ENCODE measurements around the gene ZHX3. TPM values are rescaled to one million over a fixed set of nuclear protein-coding genes. Genes with fewer than 3 reads are reported as not detected.

The ZHX3 gene
- total RNA-seq, 1 experiment from 2014 or later = 22.7 TPM

GRCh38 chr20:41150664-41151063 lies 166.9 kb downstream of the ZHX3 start:
- no peak overlapping the region for H3K4me3 Mint-ChIP-seq (ENCODE audit: low read depth, unreplicated experiment)
- H3K27ac Mint-ChIP-seq (ENCODE audit: unreplicated experiment) = no peak overlapping the region
- DNase-seq = no peak
- no peaks in the 10 kb centered on the region for H3K36me3 Mint-ChIP-seq (ENCODE audit: insufficient read depth, unreplicated experiment)
- no peak for TF ChIP-seq CTCF (IDR thresholded peaks at IDR 0.05; ENCODE audit: unreplicated experiment)
- peaks cover 21% of the 10 kb centered on the region for H3K4me1 Mint-ChIP-seq (ENCODE audit: low read depth, unreplicated experiment)
- H3K27me3 Mint-ChIP-seq (ENCODE audit: unreplicated experiment) = no peaks in the 10 kb centered on the region
- intact Hi-C loops (cut with micrococcal nuclease; ENCODE audit: unreplicated experiment) = no loop called here
- CTCF ChIA-PET = interaction anchor here (0.8 to 1.0 kb wide), 2 partner anchors 14 to 190 kb away, joined by 3 read pairs; partner anchors contain the start of gene LPIN3
- H3K9me3 Mint-ChIP-seq (ENCODE audit: low read depth, unreplicated experiment) = peaks cover 5% of the 10 kb centered on the region
- no TSS peak for BruUV-seq (replicated peaks)

- H3K27ac Mint-ChIP-seq (ENCODE audit: unreplicated experiment) = no peak overlapping the region
- CTCF ChIA-PET = interaction anchor here (1.0 to 1.5 kb wide), 3 partner anchors 14 to 69 kb away, joined by 3 to 4 read pairs (median 3); no protein-coding TSS in a partner anchor
- no TSS peak for BruUV-seq (replicated peaks)
Observed at GRCh38 chr20:41148942-41149341, 168.6 kb downstream of the ZHX3 start.

GRCh38 chr20:41147767-41148191 lies 169.8 kb downstream of the ZHX3 start:
- no peak for TF ChIP-seq CTCF (IDR thresholded peaks at IDR 0.05; ENCODE audit: unreplicated experiment)
- no peak for DNase-seq
- CTCF ChIA-PET = no interaction called here
- Mint-ChIP-seq H3K36me3 (ENCODE audit: insufficient read depth, unreplicated experiment) (no peaks in the 10 kb centered on the region), H3K4me1 (ENCODE audit: low read depth, unreplicated experiment) (peaks cover 21% of the 10 kb centered on the region), H3K27ac (ENCODE audit: unreplicated experiment) (no peak overlapping the region), H3K4me3 (ENCODE audit: low read depth, unreplicated experiment) (no peak overlapping the region), H3K27me3 (ENCODE audit: unreplicated experiment) (no peaks in the 10 kb centered on the region), H3K9me3 (ENCODE audit: low read depth, unreplicated experiment) (peaks cover 5% of the 10 kb centered on the region)
- BruUV-seq (replicated peaks) = no TSS peak
- intact Hi-C loops (cut with micrococcal nuclease; ENCODE audit: unreplicated experiment) = no loop called here

More at GRCh38 chr20:41148942-41149341, 168.6 kb downstream of the ZHX3 start:
- Mint-ChIP-seq H3K27me3 (ENCODE audit: unreplicated experiment) (no peaks in the 10 kb centered on the region), H3K36me3 (ENCODE audit: insufficient read depth, unreplicated experiment) (no peaks in the 10 kb centered on the region), H3K4me1 (ENCODE audit: low read depth, unreplicated experiment) (peaks cover 21% of the 10 kb centered on the region), H3K9me3 (ENCODE audit: low read depth, unreplicated experiment) (peaks cover 5% of the 10 kb centered on the region), H3K4me3 (ENCODE audit: low read depth, unreplicated experiment) (no peak overlapping the region)
- no peak for DNase-seq
- intact Hi-C loops (cut with micrococcal nuclease; ENCODE audit: unreplicated experiment) = no loop called here
- no peak for TF ChIP-seq CTCF (IDR thresholded peaks at IDR 0.05; ENCODE audit: unreplicated experiment)

GRCh38 chr20:41145821-41146620 lies 171.5 kb downstream of the ZHX3 start:
- CTCF ChIA-PET = interaction anchor here (1.4 kb wide), 1 partner anchor 194 kb away, joined by 4 read pairs; the partner anchor contains the start of gene LPIN3

More at GRCh38 chr20:41145821-41146620, 171.5 kb downstream of the ZHX3 start:
- no peak for TF ChIP-seq CTCF (IDR thresholded peaks at IDR 0.05; ENCODE audit: unreplicated experiment)
- intact Hi-C loops (cut with micrococcal nuclease; ENCODE audit: unreplicated experiment) = no loop called here
- H3K27me3 Mint-ChIP-seq (ENCODE audit: unreplicated experiment) = no peaks in the 10 kb centered on the region
- peaks cover 30% of the 10 kb centered on the region for H3K4me1 Mint-ChIP-seq (ENCODE audit: low read depth, unreplicated experiment)
- peaks cover 5% of the 10 kb centered on the region for H3K9me3 Mint-ChIP-seq (ENCODE audit: low read depth, unreplicated experiment)
- no peak overlapping the region for H3K27ac Mint-ChIP-seq (ENCODE audit: unreplicated experiment)
- DNase-seq = no peak
- no peaks in the 10 kb centered on the region for H3K36me3 Mint-ChIP-seq (ENCODE audit: insufficient read depth, unreplicated experiment)
- no peak overlapping the region for H3K4me3 Mint-ChIP-seq (ENCODE audit: low read depth, unreplicated experiment)
- no TSS peak for BruUV-seq (replicated peaks)
